Muscle of arm (tissue), 12 donors: ENCODE results near the gene RUFY2. TPM values are rescaled to one million over a fixed set of nuclear protein-coding genes. Genes with fewer than 3 reads are reported as not detected.
"Not testable (repeated sequence)": the region's sequence is repeated elsewhere in the genome, so short reads cannot be mapped to it uniquely, and the experiment has no call there.

Experiments used
- DNase-seq: peaks from one replicate; pipeline ENCODE4 v3.0.0-alpha.2; 2013
- polyA plus RNA-seq, 12 donors: library from polyadenylated mRNA; unstranded; fragments of 120-200 nt; gene quantifications; one replicate each; pipeline ENCODE4 v1.2.1, GENCODE V29; 2013; ENCODE audit not compliant: insufficient read length in 12 of 12

RUFY2 gene
- polyA plus RNA-seq, 12 donors, result 12.8 to 39.9 (median 20.7) TPM; not detected in 1

DNA sequence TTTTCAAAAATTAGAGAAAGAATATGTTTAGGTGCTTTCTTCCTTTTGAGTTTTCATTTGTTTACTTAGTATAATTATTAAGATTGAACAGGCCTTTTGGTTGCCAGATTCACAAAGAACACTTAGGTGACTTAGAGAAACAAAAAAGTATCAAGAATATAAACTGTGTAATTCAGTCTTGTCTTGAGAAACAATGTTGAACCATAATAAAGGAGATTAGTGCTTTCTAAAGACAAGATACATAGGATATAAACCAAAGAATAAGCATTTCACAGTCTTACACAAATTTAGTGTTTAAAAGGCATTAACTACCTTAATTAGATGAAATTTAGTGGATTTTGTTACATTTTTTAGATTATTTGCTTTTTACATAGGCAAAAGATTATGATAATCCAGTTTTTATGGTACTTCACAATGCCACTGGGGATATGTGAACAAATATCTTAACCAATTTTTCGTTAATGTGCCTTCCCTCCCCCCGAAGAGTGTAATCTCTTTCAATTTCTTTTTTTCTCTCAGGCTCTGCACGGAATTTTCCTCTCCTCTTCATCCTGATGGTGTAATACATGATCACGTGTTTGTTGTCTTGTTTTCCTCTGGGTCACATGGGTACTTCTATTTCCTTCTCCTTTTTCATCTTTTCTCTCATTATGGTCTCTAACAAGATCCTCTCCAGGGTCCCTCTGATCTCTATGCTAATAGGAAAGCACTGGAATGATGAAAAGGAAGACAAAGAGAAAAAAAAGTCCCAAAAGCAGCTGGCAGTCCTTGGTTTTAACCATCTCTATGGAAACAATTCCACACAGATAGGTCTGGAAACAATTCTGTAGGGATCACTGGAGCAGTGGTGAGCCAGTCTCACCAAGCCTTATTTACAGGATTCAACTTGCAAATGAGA lies 78.9 kb downstream of the RUFY2 start:
- peak; percentile 57 for DNase-seq

GRCh38 chr10:68324396-68324795 lies 82.7 kb downstream of the RUFY2 start:
- DNase-seq, result not testable (repeated sequence)

DNA sequence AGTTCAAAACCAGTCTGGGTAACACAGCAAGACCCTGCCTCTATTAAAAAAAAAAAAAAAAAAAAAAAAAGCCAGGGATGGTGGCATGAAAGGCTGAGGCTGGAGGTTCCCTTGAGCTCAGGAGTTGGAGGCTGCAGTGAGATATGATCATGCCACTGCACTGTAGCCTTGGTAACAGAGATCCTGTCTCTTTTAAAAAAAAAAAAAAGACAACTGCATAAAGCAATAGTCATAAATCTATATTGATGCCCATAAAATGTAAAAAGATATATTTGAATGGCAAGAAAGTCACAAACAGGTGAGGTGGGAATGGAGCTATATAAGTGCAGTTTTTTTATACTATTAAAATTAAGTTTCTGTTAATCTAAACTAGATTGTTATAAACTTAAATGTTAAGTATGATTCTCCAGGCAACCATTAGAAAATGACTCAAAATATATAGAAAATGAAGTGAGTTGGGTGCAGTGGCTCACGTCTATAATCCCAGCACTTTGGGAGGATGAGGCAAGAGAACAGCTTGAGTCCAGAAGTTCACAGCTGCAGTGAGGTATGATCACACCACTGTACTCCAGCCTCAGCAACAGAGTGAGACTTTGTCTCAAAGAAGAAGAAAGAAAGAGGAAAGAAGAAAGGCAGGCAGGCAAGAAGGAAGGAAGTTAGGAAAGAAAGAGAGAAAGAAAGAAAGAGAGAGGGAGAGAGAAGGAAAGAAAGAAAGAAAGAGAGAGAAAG lies 88.6 kb downstream of the RUFY2 start:
- DNase-seq, result no peak

DNA sequence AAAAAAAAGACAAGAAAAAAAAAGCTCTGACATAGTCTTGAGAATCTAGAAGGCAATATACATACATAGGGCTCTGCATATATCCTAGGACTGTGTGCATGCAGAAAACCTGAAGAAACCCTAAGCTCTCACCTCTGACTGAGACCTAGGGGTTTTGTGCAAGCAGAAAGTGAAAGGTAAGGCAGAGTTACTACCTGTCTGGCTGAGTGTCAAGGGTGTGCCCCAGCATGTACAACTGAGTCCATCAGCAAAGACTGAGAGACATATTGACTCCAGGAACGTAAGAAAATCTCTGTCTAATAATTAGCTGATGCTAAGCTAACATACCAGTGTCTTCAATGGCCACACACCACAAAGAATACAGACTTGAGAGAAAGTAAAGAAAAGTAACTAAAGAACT lies 91.5 kb downstream of the RUFY2 start:
- DNase-seq, result no peak

DNA sequence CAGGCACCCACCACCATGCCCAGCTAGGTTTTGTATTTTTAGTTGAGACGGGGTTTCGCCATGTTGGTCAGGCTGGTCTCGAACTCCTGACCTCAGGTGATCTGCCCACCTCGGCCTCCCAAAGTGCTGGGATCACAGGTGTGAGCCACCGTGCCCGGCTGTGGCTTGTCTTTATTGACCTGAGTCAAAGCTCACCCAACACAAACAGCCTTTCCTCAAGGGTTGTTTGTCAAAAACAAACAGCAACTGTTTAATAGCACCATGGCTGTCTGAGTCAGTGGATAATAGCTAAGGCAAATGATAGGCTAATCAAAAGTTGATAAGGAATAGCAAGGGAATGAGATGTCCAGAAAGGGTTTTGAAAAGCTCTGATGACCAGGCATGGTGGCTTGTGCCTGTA lies 92.1 kb downstream of the RUFY2 start:
- DNase-seq, result not testable (repeated sequence)

DNA sequence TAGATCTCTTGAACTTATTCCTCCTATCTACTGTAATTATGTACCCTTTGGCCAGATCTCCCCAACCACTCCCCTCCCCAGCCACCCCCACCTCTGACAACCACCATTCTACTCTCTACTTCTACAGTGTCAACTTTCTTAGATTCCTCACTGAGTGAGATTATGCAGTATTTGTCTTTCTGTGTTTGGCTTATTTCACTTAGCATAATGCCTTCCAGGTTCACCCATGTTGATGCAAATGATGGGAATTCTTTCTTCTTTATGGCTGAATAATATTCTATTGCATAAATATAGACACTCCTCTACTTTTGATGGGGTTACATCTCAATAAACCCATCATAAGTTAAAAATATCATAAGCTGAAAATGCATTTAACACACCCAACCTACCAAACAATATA lies 96.5 kb downstream of the RUFY2 start:
- no peak for DNase-seq

- no peak for DNase-seq
Measured at GRCh38 chr10:68305854-68306253, 101.2 kb downstream of the RUFY2 start.

GRCh38 chr10:68303849-68304412 lies 103.1 kb downstream of the RUFY2 start:
- no peak for DNase-seq

GRCh38 chr10:68302871-68303270 lies 104.2 kb downstream of the RUFY2 start:
- DNase-seq, result no peak

DNA sequence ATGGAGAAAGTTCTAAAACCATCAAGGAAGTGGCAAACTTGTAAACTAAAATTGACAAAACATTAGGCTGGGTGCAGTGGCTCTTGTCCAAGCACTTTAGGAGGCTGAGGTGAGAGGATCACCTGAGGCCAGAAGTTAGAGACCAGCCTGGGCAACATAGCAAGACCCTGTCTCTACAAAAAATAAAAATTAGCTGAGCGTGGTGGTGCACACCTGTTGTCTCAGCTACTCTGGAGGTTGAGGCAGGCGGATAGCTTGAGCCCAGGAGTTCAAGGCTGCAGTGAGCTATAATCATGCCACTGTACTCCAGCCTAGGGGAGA lies 104.6 kb downstream of the RUFY2 start:
- no peak for DNase-seq

- DNase-seq, result peak; percentile 46
Measured at GRCh38 chr10:68301790-68302502, 105.1 kb downstream of the RUFY2 start.

- no peak for DNase-seq
Measured at GRCh38 chr10:68301301-68301700, 105.8 kb downstream of the RUFY2 start.

GRCh38 chr10:68296843-68297663 lies 110.0 kb downstream of the RUFY2 start:
- DNase-seq, result peak; percentile 15

Other genes with a start within 250 kb of the RUFY2 start
- gene ATOH7, start 175.2 kb downstream of the RUFY2 start, polyA plus RNA-seq, result under 1 TPM in 5 of 12 donors, not detected in 7; 0.13 to 0.32 (median 0.17) TPM
- 100 to 1,000 TPM in 11 of 12 donors, not detected in 1; 159 to 304 (median 211) TPM for gene HNRNPH3, start 75.2 kb downstream of the RUFY2 start, polyA plus RNA-seq
- 10 to 100 TPM in 2 of 12 donors, 1 to 10 TPM in 9, not detected in 1; 5.2 to 17.3 (median 8.0) TPM for gene PBLD, start 74.3 kb downstream of the RUFY2 start, polyA plus RNA-seq
- gene DNA2, start 64.7 kb upstream of the RUFY2 start, polyA plus RNA-seq, result 1 to 10 TPM in 11 of 12 donors, not detected in 1; 2.6 to 9.1 (median 6.9) TPM
- gene SLC25A16, start 120.2 kb upstream of the RUFY2 start, polyA plus RNA-seq, result 10 to 100 TPM in 5 of 12 donors, 1 to 10 TPM in 6, not detected in 1; 4.0 to 17.4 (median 9.9) TPM
- 10 to 100 TPM in 7 of 12 donors, 1 to 10 TPM in 4, not detected in 1; 7.5 to 13.7 (median 10.5) TPM for gene TET1, start 153.1 kb upstream of the RUFY2 start, polyA plus RNA-seq